Ishikawa (cell line): ENCODE data around the gene KRT79.
A peak's percentile ranks its signal among the peaks of the same experiment; 100 is the strongest.

Experiments
- CEBPB ChIP-seq: IDR thresholded peaks from 2 replicates; pipeline ENCODE4 v1.6.1; 2012
- CREB1 ChIP-seq: IDR thresholded peaks from 2 replicates; pipeline ENCODE4 v1.6.1; 2012; ENCODE audit warnings: low read depth
- EGR1 ChIP-seq: IDR thresholded peaks from 2 replicates; pipeline ENCODE4 v1.6.1; 2012
- EP300 ChIP-seq: IDR thresholded peaks from 2 replicates; pipeline ENCODE4 v1.6.1; 2012; ENCODE audit warnings: borderline replicate concordance
- FOXM1 ChIP-seq: IDR thresholded peaks from 2 replicates; pipeline ENCODE4 v1.6.1; 2012; ENCODE audit warnings: low read depth, borderline replicate concordance
- MAX ChIP-seq: IDR thresholded peaks from 2 replicates; pipeline ENCODE4 v1.6.1; 2012
- NFIC ChIP-seq: IDR thresholded peaks from 2 replicates; pipeline ENCODE4 v1.6.1; 2012
- RAD21 ChIP-seq: IDR thresholded peaks from 2 replicates; pipeline ENCODE4 v1.6.1; 2012; ENCODE audit warnings: low read depth
- REST ChIP-seq: IDR thresholded peaks from 2 replicates; pipeline ENCODE4 v1.6.1; 2012; ENCODE audit warnings: low read depth, mild to moderate bottlenecking
- TAF1 ChIP-seq: IDR thresholded peaks from 2 replicates; pipeline ENCODE4 v1.6.1; 2012; ENCODE audit warnings: low read depth, mild to moderate bottlenecking
- TEAD4 ChIP-seq: IDR thresholded peaks from 2 replicates; pipeline ENCODE4 v1.6.1; 2012
- USF1 ChIP-seq: IDR thresholded peaks from 2 replicates; pipeline ENCODE4 v1.6.1; 2012
- YY1 ChIP-seq: IDR thresholded peaks from 2 replicates; pipeline ENCODE4 v1.6.1; 2012; ENCODE audit warnings: low read depth
- ZBTB7A ChIP-seq: IDR thresholded peaks from 2 replicates; pipeline ENCODE4 v1.6.1; 2012; ENCODE audit warnings: low read depth

The KRT79 gene

GRCh38 chr12:52870361-52871290, 36.5 kb upstream of the KRT79 start:
- TF ChIP-seq ZBTB7A (no peak; the same call in 1 of the 2 replicates), TAF1 (0 out of 2 replicates have a peak, but pooled peaks have one; percentile 24), RAD21 (peak; percentile 99)

GRCh38 chr12:52867642-52868041, 33.5 kb upstream of the KRT79 start:
- TF ChIP-seq MAX (0 out of 2 replicates have a peak, but pooled peaks have one; percentile 45), USF1 (peak; percentile 93), EGR1 (no peak)

GRCh38 chr12:52867152-52867551, 33.0 kb upstream of the KRT79 start:
- TF ChIP-seq MAX (no peak), USF1 (no peak)

- TF ChIP-seq NFIC, result no peak
- TF ChIP-seq TEAD4, result peak; percentile 67
- TF ChIP-seq RAD21, result peak; percentile 97
- no peak for TF ChIP-seq ZBTB7A
- no peak for TF ChIP-seq TAF1
Measured at GRCh38 chr12:52865090-52865944, 31.2 kb upstream of the KRT79 start.

GRCh38 chr12:52862023-52862422, 27.9 kb upstream of the KRT79 start:
- TF ChIP-seq EGR1, result no peak
- no peak for TF ChIP-seq NFIC
- no peak for TF ChIP-seq YY1
- TF ChIP-seq TEAD4, result no peak
- TF ChIP-seq ZBTB7A, result no peak
- TF ChIP-seq RAD21, result no peak
- TF ChIP-seq CREB1, result no peak
- TF ChIP-seq EP300, result no peak
- TF ChIP-seq CEBPB, result no peak
- no peak for TF ChIP-seq MAX
- no peak for TF ChIP-seq REST
- no peak for TF ChIP-seq TAF1
- no peak for TF ChIP-seq FOXM1
- no peak for TF ChIP-seq USF1

- no peak for TF ChIP-seq RAD21
- TF ChIP-seq EGR1, result no peak
- no peak for TF ChIP-seq USF1
- no peak for TF ChIP-seq TEAD4
- TF ChIP-seq EP300, result no peak
- no peak for TF ChIP-seq CREB1
- no peak for TF ChIP-seq MAX
Measured at GRCh38 chr12:52861511-52861910, 27.4 kb upstream of the KRT79 start.
